ENCODE measurements around the gene RAD51. TPM values are rescaled to one million over a fixed set of nuclear protein-coding genes. Genes with fewer than 3 reads are reported as not detected.

RAD51 gene
- total and polyA plus RNA-seq, 9 of the 15 experiments (the other 6 are each of a cell fraction or from before 2014, with no cell fraction given), result 16.0 to 63.8 (median 34.6) TPM

- TF ChIP-seq REST (IDR thresholded peaks at IDR 0.05; ENCODE audit: borderline replicate concordance) (no peak), REST (CRISPR knock-in tag; IDR thresholded peaks at IDR 0.05; ENCODE audit: low read depth) (no peak), FOXJ2 (tag; IDR thresholded peaks at IDR 0.05) (0 out of 2 replicates have a peak, but pooled peaks have one; percentile 23), ZNF121 (CRISPR knock-in tag; conservative IDR thresholded peaks at IDR 0.05) (no peak), NFRKB (IDR thresholded peaks at IDR 0.05; ENCODE audit: low read depth) (no peak; the same call in 1 of the 2 replicates), SUPT5H (IDR thresholded peaks at IDR 0.05) (peak; percentile 93), POLR2G (IDR thresholded peaks at IDR 0.05; ENCODE audit: low read depth, low read length) (peak; percentile 97), ZNF609 (CRISPR knock-in tag; IDR thresholded peaks at IDR 0.05; ENCODE audit: borderline replicate concordance) (peak; percentile 62; the same call in 1 of the 2 replicates), ZBTB9 (CRISPR knock-in tag; IDR thresholded peaks at IDR 0.05) (no peak), ZBED1 (IDR thresholded peaks at IDR 0.05) (no peak), IFI16 (CRISPR knock-in tag; IDR thresholded peaks at IDR 0.05) (no peak), RAD21 (CRISPR knock-in tag; conservative IDR thresholded peaks at IDR 0.05 in 1 of 2, IDR thresholded peaks at IDR 0.05 in 1 of 2) (no peak), NRF1 (conservative IDR thresholded peaks at IDR 0.05 in 1 of 2, IDR thresholded peaks at IDR 0.05 in 1 of 2) (peak; percentile 90 to 92)
Measured at GRCh38 chr15:40694688-40695468, at the start of gene RAD51 (continued).
